SK-N-MC (cell line): Measurements from ENCODE around the gene RPS23.

Experiments used
- EZH2 ChIP-seq: fragments of 200-600 bp; sonication (generic); IDR thresholded peaks from one replicate; pipeline ENCODE4 v1.6.1; 2017; ENCODE audit warnings: antibody characterized with exemption
- POLR2AphosphoS5 ChIP-seq: IDR thresholded peaks from 2 replicates; pipeline ENCODE4 v1.6.1; 2012; ENCODE audit warnings: mild to moderate bottlenecking, low read depth, low read length, borderline replicate concordance

- no peak for TF ChIP-seq POLR2AphosphoS5
- no peak for TF ChIP-seq EZH2
Measured at GRCh38 chr5:82291420-82291819, 13.3 kb upstream of the RPS23 start.
